ENCODE measurements around the gene OR1F1.
"Not testable (repeated sequence)": the region's sequence is repeated elsewhere in the genome, so short reads cannot be mapped to it uniquely, and the experiment has no call there.

OR1F1 gene

GRCh38 chr16:3193221-3194212 lies 5.5 kb downstream of the OR1F1 start:
- no peak for TF ChIP-seq TSHZ2 (CRISPR knock-in tag; IDR thresholded peaks at IDR 0.05)
- TF ChIP-seq ZNF70 (CRISPR knock-in tag; IDR thresholded peaks at IDR 0.05) = no peak
- TF ChIP-seq RARB (CRISPR knock-in tag; IDR thresholded peaks at IDR 0.05) = no peak

DNA sequence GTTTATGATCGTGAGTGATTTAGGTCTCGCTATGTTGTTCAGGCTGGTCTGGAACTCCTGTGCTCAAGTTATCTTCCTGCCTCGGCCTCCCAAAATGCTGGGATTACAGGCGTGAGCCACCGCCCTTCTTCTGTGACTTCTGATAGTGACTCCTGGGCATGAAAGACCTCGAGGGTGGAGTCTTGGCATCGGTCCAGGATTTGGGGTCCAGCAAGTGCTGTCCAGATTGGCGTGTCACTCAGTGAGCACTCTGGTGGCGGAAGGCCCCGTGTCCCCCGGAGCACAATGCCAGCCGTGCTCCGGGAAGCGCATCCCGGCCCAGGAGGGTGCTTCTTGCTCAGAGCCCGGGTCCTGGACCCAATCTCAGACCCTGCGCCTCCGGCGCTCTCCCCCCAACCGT lies 6.8 kb downstream of the OR1F1 start:
- no peak for TF ChIP-seq POU6F1 (CRISPR knock-in tag; IDR thresholded peaks at IDR 0.05; ENCODE audit: borderline replicate concordance, low read depth)
- no peak for ATAC-seq

More at GRCh38 chr16:3193221-3194212, 5.5 kb downstream of the OR1F1 start:
- no peak for ATAC-seq

- TF ChIP-seq CSDC2 (CRISPR knock-in tag; IDR thresholded peaks at IDR 0.05) = no peak
- no peak for TF ChIP-seq ZFP3 (CRISPR knock-in tag; IDR thresholded peaks at IDR 0.05)
- TF ChIP-seq ZNF8 (CRISPR knock-in tag; IDR thresholded peaks at IDR 0.05) = no peak
- no peak for TF ChIP-seq RARB (CRISPR knock-in tag; IDR thresholded peaks at IDR 0.05)
- TF ChIP-seq ISL1 (CRISPR knock-in tag; IDR thresholded peaks at IDR 0.05) = no peak
- TF ChIP-seq POU6F1 (CRISPR knock-in tag; IDR thresholded peaks at IDR 0.05; ENCODE audit: borderline replicate concordance, low read depth) = no peak
- no peak for TF ChIP-seq SNAI2 (CRISPR knock-in tag; IDR thresholded peaks at IDR 0.05)
- no peak for TF ChIP-seq ZC3H10 (CRISPR knock-in tag; IDR thresholded peaks at IDR 0.05)
- no peak for TF ChIP-seq TOX (CRISPR knock-in tag; IDR thresholded peaks at IDR 0.05; ENCODE audit: borderline replicate concordance)
- no peak for TF ChIP-seq ZNF565 (CRISPR knock-in tag; conservative IDR thresholded peaks at IDR 0.05; ENCODE audit: low read depth)
- TF ChIP-seq ZNF70 (CRISPR knock-in tag; IDR thresholded peaks at IDR 0.05) = no peak
- no peak for TF ChIP-seq ARNTL (CRISPR knock-in tag; IDR thresholded peaks at IDR 0.05; ENCODE audit: borderline replicate concordance, low read depth)
- TF ChIP-seq GLIS3 (CRISPR knock-in tag; IDR thresholded peaks at IDR 0.05) = no peak
- no peak for TF ChIP-seq TSHZ2 (CRISPR knock-in tag; IDR thresholded peaks at IDR 0.05)
- ATAC-seq = no peak
These were observed 8.0 kb downstream of the OR1F1 start for GRCh38 chr16:3195975-3196374.

DNA sequence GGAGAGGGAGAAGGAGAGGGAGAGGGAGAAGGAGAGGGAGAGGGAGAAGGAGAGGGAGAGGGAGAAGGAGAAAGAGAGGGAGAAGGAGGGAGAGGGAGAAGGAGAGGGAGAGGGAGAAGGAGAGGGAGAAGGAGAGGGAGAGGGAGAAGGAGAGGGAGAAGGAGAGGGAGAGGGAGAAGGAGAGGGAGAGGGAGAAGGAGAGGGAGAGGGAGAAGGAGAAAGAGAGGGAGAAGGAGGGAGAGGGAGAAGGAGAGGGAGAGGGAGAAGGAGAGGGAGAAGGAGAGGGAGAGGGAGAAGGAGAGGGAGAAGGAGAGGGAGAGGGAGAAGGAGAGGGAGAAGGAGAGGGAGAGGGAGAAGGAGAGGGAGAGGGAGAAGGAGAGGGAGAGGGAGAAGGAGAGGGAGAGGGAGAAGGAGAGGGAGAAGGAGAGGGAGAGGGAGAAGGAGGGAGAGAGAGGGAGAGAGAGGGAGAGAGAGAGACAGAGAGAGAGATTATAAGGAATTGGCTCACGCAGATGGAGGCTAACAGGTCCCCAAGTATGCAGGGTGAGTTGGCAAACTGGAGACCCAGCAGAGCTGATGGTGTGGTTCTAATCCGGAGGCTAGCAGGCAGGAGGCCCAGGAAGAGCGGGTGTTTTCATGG lies 9.8 kb downstream of the OR1F1 start:
- ATAC-seq = not testable (repeated sequence)
